Raji (cell line): Measurements from ENCODE around the gene PARVB.

Source experiments
- POLR2A ChIP-seq: IDR thresholded peaks from 2 replicates; pipeline ENCODE4 v1.6.1; 2011; ENCODE audit warnings: low read depth, low read length, control low read depth; ENCODE audit not compliant: insufficient read depth

Gene PARVB

GRCh38 chr22:44051961-44052360 is 27.9 kb downstream of the PARVB start:
- no peak for TF ChIP-seq POLR2A

- TF ChIP-seq POLR2A, result no peak
Observed at GRCh38 chr22:44055805-44056204, 31.7 kb downstream of the PARVB start.

- no peak for TF ChIP-seq POLR2A
Observed at GRCh38 chr22:44057401-44057987, 33.4 kb downstream of the PARVB start.

GRCh38 chr22:44063462-44064371 is 39.6 kb downstream of the PARVB start:
- no peak for TF ChIP-seq POLR2A

- TF ChIP-seq POLR2A, result no peak
Observed at GRCh38 chr22:44067033-44067432, 42.9 kb downstream of the PARVB start.

- TF ChIP-seq POLR2A, result no peak
Observed at GRCh38 chr22:44067901-44068300, 43.8 kb downstream of the PARVB start.

GRCh38 chr22:44068422-44069191 is 44.5 kb downstream of the PARVB start:
- TF ChIP-seq POLR2A, result no peak

- no peak for TF ChIP-seq POLR2A
Observed at GRCh38 chr22:44070029-44070428, 45.9 kb downstream of the PARVB start.

GRCh38 chr22:44071781-44072326 is 47.8 kb downstream of the PARVB start:
- no peak for TF ChIP-seq POLR2A

- TF ChIP-seq POLR2A, result no peak
Observed at GRCh38 chr22:44074337-44074984, 50.4 kb downstream of the PARVB start.

GRCh38 chr22:44075022-44075421 is 50.9 kb downstream of the PARVB start:
- no peak for TF ChIP-seq POLR2A

- TF ChIP-seq POLR2A, result no peak
Observed at GRCh38 chr22:44075670-44076069, 51.6 kb downstream of the PARVB start.

GRCh38 chr22:44076825-44077224 is 52.7 kb downstream of the PARVB start:
- TF ChIP-seq POLR2A, result no peak

- TF ChIP-seq POLR2A, result no peak
Observed at GRCh38 chr22:44080936-44081861, 57.1 kb downstream of the PARVB start.

- TF ChIP-seq POLR2A, result no peak
Observed at GRCh38 chr22:44082801-44083200, 58.7 kb downstream of the PARVB start.
